ENCODE measurements around the gene RASAL2.

RASAL2 gene

DNA sequence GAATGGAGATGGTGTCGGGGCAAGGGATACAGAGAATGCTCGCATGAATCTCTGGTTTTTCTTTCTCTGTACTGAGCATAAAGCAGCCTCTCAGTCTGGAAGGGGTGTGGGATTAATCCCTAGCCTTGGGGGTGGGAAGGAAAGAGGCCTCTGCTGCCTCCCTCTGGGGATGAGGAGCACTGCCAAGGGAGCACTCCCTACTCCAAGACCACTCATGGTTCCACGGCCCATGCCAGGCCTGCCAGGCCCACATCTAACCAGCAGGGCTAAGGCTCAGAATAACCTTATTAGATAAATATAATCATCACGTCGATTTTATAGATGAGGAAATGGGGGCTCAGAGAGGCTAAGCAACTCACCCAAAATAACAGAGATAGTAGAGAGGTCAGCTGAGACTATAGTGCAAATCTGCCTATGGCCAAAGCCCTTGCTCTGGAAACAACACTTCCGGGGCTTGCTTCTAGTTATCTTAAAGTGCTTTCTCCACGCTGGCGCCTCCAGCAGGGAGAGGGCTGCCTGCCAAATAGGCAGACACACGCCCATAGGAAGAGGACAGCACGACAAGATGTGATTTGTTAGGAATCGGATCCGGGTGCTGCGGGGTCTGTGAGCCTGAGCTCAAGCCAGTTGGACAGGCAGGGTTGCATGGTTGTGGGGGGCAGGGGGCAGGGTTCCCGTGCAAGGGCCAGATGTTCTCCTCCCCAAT lies 419.5 kb downstream of the RASAL2 start:
- DNase-seq (ENCODE audit: low spot score) = no peak

GRCh38 chr1:178516110-178516509 lies 422.2 kb downstream of the RASAL2 start:
- DNase-seq (ENCODE audit: low spot score) = no peak

DNA sequence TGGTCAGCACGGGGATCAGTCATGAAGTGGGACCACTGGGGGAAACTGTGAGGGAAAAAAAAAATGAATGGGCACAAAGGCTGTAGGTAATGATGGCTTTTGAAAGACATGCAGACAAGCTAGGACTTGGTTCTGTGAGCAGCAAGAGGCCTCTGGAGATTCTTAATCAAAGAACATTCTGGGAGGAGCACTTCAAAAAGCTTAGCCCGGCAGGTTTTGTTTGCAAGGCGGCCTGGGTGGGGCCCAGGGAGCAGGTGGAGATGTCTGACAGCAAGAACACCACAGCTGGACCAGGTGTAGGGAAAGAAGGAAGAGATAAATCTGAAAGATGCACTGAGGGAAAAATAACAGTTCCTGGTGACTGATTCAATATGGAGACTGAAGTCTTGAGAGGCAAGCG lies 425.0 kb downstream of the RASAL2 start:
- DNase-seq (ENCODE audit: low spot score) = no peak

DNA sequence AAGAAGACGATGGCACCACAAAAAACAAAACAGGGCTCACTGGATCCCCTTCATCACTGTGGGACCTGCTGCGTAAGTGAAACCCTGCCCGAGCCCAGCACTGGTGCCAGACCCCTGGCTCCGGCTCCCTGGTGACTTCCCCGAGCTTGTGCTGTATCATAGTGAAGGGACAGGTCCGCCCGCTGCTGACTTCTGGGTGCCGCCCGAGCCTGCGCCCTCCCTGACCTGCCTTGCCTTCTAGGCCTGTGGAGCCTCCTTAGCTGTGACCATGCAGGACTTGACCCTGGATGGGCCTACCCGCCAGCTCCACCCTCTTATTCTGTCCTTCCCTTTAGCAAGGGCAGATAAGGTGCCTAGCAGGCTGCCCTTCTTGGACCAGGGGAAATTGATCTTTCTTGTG lies 426.9 kb downstream of the RASAL2 start:
- DNase-seq (ENCODE audit: low spot score) = no peak

DNA sequence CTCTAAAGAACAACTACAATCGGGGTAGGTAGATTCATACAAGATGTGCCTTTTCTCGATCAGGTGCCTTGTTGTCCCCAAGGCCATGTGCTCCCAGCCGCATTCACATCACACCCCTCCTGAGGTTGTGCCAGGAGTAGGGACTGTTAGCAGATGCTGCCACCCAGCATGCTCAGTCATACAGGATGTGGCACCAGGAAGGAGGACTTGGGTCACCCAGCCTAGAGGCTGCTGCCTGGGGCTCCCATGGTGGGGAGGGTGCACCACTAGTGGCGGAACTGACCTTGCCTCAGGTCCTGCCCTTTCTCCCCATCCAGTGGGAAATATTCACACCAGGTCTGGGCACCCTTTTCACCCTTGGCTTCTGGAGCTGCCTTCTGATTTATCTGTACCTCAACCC lies 427.3 kb downstream of the RASAL2 start:
- DNase-seq (ENCODE audit: low spot score) = no peak

- no peak for DNase-seq (ENCODE audit: low spot score)
Observed at GRCh38 chr1:178527117-178527516, 433.2 kb downstream of the RASAL2 start.

GRCh38 chr1:178528228-178528952 lies 434.5 kb downstream of the RASAL2 start:
- DNase-seq (ENCODE audit: low spot score) = no peak

- no peak for DNase-seq (ENCODE audit: low spot score)
Observed at GRCh38 chr1:178528953-178529335, 435.0 kb downstream of the RASAL2 start.

DNA sequence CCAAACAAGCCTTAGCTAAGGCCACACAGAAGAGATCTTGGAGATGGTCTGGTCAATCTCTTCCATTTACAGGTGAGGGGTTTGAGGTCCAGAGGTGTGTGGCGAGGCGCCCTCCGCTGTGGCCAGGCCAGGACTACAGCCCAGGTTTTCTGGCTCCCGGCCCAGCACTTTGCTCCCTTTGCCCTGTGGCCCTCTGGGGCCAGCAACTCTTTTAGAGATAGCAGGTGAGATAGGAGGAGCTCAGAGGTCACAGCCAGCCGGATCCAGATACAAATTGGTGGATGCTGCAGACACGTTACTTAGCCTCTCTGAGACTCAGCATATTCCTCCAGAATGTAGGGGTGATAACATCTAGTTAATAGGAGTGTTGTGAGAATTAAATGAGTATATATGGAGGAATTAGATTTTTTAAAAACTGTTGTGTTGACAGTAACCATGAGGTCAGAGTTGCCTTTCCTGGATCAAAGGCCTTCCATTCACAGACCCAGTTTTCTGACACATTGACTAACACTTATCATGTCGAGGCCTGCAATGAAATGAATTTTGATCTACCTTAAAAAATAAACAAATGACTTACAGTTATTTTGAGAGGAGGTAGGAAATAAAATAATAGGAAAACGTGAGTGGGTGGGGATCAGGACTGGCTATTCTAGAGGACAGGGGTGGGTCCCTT lies 435.6 kb downstream of the RASAL2 start:
- peak; percentile 62 for DNase-seq (ENCODE audit: low spot score)

GRCh38 chr1:178530037-178530402 lies 436.1 kb downstream of the RASAL2 start:
- peak; percentile 50 for DNase-seq (ENCODE audit: low spot score)

GRCh38 chr1:178530502-178530901 lies 436.6 kb downstream of the RASAL2 start:
- no peak for DNase-seq (ENCODE audit: low spot score)

GRCh38 chr1:178531887-178532286 lies 438.0 kb downstream of the RASAL2 start:
- DNase-seq (ENCODE audit: low spot score) = no peak

DNA sequence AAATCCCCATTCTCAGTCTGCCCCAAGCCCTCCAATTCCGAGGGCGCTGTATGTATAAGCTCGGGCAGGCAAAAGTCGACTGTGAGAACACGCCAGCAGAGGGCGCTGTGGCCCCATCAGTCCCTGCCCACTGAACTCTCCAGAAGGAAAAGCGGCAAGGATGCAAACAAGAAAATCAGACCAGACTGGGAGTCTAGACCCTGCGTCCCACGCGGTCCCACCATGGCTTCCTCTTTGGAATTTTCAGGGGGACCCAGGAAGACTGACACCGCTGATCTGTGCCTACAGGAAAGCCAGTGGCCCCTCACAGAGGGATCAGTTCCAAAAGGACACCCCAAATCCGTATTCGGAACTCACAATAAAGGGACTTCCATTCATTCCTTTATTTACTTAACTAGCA lies 438.5 kb downstream of the RASAL2 start:
- peak; percentile 90 for DNase-seq (ENCODE audit: low spot score)

GRCh38 chr1:178533121-178533946 lies 439.4 kb downstream of the RASAL2 start:
- no peak for DNase-seq (ENCODE audit: low spot score)

Data from iPS-NIHi11 (cell line).